NCI-H226 (cell line): ENCODE data around the gene GALNT16.
"Not testable (repeated sequence)": the region's sequence is repeated elsewhere in the genome, so short reads cannot be mapped to it uniquely, and the experiment has no call there.

ENCODE experiments used
- DNase-seq: peaks from one replicate; pipeline ENCODE4 v3.0.0-alpha.2; 2015

Gene GALNT16

DNA sequence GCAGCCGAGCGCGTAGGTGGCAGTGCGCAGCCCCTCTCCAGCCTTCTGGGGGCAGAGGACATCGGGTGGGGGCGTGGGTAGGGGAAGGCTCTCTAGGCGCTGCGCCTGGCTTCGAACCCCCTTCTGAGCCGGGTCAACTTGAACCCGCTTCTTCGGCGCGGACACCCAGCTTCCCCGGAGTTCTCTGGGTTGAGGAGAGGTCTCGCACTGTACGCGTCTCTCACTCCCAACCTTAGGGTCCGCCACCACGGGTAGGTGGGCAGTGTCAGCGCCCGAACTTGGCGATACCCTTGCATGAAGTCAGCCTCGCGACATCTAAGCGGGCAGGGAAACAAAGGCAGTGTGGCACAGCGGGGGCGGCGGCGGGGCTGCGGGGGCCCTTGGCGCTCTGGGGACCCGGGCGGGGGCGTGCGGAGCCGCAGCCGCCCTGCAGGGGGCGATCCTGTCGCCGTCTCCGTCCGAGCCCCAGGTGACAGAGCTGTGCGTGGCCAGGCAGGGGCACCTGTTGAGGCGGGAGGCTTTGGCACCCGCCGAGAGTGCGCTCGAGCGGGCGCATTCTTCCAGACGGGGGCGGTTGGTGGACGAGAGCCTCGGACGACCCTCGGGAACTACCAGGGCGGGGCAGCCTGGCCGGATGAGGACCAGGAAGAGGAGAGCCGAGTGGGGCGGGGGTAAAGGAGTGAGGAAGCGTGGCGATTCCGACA, 1.1 kb downstream of the GALNT16 start:
- DNase-seq = no peak

DNA sequence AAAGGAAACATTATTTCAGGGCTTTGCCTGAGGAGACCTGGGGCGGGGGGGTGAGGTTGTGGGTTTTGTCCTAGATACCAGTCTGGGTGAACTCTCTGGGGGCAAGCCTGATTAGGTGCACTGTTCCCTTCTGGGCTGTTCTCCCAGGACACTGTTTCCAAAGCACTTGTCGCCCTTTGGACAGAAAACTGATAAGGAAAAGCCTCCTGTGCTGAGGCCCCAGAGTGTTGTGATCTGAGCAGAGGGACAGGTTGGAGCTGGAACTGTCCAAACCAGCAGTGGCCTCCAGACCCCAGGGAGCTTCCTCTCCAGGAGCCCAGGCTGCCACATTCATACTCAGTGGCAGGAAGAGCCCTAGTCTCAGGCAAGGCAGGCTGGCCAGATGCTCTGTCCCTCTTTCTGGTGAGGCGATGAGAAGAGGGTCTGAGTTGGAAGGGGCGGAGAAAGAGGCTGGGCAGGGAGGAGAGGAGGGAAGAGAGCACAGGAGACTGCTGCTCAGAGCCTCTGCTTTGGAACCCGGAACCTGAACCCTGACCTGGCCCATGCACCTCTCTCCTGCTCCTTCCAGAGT, 1.9 kb downstream of the GALNT16 start:
- no peak for DNase-seq

DNA sequence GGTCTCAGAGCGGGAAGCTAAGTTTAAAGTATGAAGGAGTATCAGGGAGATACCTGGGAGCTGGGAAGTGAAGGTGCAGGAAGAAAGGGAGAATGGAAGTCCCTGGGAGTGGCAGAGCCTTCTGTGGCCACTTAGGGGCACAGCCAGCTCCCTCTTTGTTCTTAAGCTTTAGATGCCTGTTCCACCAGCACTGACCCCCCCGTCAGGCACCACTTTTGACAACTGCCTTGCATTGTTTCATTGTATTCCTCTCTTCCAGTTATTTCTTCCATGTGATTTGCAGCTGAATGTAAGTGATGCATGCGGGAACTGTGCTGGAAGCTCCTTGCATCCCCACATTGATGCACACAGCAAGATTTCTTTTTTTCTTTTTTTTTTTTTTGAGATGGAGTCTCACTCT, 2.6 kb downstream of the GALNT16 start:
- DNase-seq = no peak

GRCh38 chr14:69263364-69263763, 3.4 kb downstream of the GALNT16 start:
- DNase-seq = peak; percentile 94

- DNase-seq = no peak
Observed at GRCh38 chr14:69263771-69264170, 3.8 kb downstream of the GALNT16 start.

- DNase-seq = no peak
Observed at GRCh38 chr14:69266572-69267345, 6.8 kb downstream of the GALNT16 start.

- no peak for DNase-seq
Observed at GRCh38 chr14:69267492-69267891, 7.5 kb downstream of the GALNT16 start.

DNA sequence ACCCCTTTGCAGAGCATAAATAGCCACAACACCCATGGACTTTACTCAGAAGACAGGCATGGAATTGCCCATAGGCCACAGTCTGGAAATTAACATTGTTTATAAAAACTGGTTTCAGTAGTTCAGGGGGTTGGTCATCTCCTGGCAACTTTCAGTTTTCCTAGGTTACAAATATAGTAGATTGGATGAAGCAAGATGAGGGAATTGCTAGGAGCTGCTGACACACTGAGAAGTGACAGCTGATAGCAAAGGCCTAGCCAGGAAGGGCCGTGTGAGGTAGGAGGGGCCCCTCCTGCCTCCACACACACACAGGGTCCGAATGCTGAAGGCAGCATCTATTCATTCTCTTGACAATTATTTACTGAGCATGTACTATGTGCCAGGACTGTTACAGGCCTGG, 8.3 kb downstream of the GALNT16 start:
- DNase-seq = no peak

DNA sequence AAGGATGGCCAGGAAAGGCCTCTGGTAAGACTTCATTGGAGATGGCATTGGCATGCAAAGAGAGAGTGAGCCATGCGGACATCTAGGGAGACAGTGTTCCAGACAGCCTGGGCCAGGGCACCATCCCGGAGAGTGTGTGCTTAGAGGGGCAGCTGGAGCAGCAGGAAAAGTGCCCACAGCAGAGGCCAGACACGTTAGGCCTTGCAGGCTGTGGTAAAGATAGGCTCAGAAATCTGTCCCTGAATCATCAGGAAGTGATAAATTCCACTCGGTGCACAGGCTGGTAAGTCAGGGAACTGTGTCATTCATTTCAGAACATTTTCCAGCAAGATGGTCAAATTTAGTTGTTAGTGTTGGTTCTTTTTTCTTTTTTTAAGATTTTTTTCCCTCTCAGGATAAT, 8.8 kb downstream of the GALNT16 start:
- DNase-seq = peak; percentile 24

DNA sequence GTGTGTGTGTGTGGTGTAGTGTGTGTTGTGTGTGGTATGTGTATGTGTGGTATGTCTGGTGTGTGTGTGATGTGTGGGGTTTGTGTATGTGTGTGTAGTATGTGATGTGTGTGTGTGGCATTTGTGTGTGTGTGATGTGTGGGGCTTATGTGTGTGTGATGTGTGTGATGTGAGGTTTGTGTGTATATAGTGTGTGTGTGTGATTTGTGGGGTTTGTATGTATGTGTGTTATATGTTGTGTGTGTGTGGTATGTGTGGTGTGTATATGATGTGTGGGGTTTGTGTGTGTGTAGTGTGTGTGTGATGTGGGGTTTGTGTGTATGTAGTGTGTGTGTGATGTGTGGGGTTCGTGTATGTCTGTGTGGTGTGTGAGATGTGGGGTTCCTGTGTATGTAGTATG, 9.4 kb downstream of the GALNT16 start:
- no peak for DNase-seq

GRCh38 chr14:69270097-69270496, 10.1 kb downstream of the GALNT16 start:
- DNase-seq = no peak

- DNase-seq = no peak
Observed at GRCh38 chr14:69270795-69271708, 11.1 kb downstream of the GALNT16 start.

- DNase-seq = no peak
Observed at GRCh38 chr14:69274321-69274720, 14.4 kb downstream of the GALNT16 start.

GRCh38 chr14:69275331-69275730, 15.4 kb downstream of the GALNT16 start:
- DNase-seq = no peak

DNA sequence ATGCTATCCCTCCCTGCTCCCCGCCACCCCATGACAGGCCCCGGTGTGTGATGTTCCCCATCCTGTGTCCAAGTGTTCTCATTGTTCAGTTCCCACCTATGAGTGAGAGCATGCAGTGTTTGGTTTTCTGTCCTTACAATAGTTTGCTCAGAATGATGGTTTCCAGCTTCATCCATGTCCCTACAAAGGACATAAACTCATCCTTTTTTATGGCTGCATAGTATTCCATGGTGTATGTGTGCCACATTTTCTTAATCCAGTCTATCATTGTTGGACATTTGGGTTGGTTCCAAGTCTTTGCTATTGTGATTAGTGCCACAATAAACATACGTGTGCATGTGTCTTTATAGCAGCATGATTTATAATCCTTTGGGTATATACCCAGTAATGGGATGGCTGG, 17.4 kb downstream of the GALNT16 start:
- not testable (repeated sequence) for DNase-seq

DNA sequence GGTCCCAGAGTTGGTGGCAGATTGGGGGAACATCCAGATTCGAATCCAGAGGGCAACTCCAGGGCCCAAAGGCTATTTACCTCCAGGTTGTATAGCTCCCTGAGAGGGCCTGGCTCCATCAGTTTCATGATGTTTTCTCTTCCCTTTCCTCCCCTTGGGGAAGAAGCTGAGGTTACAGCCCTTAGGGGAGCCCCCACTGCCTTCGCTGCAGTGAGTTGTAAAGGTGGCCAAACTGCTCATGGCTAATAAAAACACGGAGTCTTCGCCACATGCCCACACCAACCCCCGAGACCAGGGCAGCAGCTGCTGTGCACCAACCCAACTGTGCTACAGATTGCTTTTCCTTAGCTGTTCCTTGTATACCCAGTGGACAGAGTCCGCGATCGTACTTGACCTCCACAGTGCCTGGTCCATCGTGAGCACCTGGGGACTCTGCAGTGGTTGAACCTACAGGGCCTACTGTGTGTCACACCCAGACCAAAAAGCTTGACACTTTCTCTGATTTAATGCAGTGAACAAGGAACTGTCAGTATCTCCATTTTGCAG, 20.9 kb downstream of the GALNT16 start:
- no peak for DNase-seq

- DNase-seq = no peak
Observed at GRCh38 chr14:69281450-69282169, 21.7 kb downstream of the GALNT16 start.

DNA sequence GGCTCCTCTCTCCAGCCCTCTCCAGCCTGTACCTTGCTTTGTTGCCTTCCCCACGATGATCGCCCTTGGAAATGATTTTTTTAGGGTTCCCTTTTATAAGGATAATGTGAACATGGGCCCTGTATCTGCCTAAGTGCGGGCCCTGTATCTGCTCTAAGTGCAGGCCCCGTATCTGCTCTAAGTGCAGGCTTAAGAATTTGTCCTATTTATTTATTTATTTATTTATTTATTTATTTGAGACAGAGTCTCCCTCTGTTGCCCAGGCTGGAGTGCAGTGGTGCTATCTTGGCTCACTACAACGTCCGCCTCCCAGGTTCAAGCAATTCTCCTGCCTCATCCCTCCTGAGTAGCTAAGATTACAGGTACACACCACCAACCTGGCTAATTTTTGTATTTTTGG, 22.5 kb downstream of the GALNT16 start:
- DNase-seq = no peak

GRCh38 chr14:69284170-69284569, 24.2 kb downstream of the GALNT16 start:
- DNase-seq = no peak

DNA sequence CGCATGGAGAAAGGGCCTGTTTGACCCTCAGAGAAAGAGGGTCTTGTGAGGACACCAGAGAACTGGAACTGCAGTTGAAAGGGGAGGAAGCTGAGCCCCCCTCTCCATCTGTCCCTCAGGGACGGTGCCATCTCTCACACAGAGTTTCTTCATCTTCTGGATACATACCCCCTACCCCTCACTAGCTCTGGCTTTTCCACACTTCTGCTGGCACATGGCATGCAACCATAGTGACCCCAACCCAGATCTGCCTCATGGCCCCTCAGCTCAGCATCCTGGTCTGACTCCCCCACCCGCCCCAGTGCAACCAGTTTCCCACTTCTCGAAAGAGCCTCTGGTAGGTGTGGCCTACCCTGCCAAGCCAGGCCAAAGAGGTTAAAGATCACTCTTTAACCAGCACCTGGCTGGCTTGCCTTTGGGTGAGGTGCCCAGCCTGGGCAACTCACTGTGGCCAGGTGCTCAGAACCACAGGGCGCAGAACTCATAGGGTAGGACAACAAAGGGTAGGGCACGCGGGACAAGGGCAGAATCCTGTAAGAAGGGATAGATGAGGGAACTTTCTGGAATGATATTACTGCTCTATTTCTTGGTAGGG, 25.8 kb downstream of the GALNT16 start:
- DNase-seq = no peak
